ENCODE data around the gene NOP58.
"Not testable (repeated sequence)": the region's sequence is repeated elsewhere in the genome, so short reads cannot be mapped to it uniquely, and the experiment has no call there.

NOP58 gene

GRCh38 chr2:202269585-202269984 is 4.0 kb downstream of the NOP58 start:
- H3K9ac ChIP-seq (ENCODE audit: low read length): no peak overlapping the region
- H3K27ac ChIP-seq (ENCODE audit: low read length): no peak overlapping the region
- H3F3A ChIP-seq (ENCODE audit: insufficient read depth, low read length): no peaks in the 10 kb centered on the region

DNA sequence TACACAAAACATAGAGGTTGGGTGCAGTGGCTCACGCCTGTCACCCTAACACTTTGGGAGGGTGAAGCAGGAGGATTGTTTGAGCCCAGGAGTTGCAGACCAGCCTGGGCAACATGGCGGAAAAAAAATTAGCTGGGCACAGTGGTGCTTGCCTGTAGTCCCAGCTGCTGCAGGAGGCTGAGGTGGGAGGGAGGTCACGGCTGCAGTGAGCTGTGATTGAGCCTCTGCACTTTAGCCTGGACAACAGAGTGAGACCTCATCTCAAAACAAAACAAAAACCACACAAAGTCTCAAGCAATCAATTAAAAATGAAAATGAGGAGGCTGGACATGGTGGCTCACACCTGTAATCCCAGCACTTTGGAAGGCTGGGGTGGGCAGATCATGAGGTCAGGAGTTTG is 4.9 kb downstream of the NOP58 start:
- H3K9ac ChIP-seq (ENCODE audit: low read length): no peak overlapping the region
- 0 out of 2 replicates have a peak, but pooled peaks cover 9% of the 10 kb centered on the region for H3K4me1 ChIP-seq (ENCODE audit: low read length)
- no peak overlapping the region for H3K4me3 ChIP-seq (ENCODE audit: low read length)
- DNase-seq: no peak
- no peaks in the 10 kb centered on the region for H3K27me3 ChIP-seq (replicated peaks; ENCODE audit: insufficient read depth, low read length)
- H4K20me1 ChIP-seq (ENCODE audit: insufficient read depth, low read length): peaks cover 85% of the 10 kb centered on the region
- H3K9me3 ChIP-seq (replicated peaks; ENCODE audit: insufficient read depth, low read length): no peaks in the 10 kb centered on the region
- no peak for TF ChIP-seq EZH2phosphoT487 (IDR thresholded peaks at IDR 0.05; ENCODE audit: low read length)
- no peak for TF ChIP-seq CTCF (IDR thresholded peaks at IDR 0.05; ENCODE audit: low read length)
- TF ChIP-seq EZH2 (optimal IDR thresholded peaks at IDR 0.05; ENCODE audit: low read depth, low read length): no peak
- H3K4me2 ChIP-seq (ENCODE audit: low read depth, low read length): 0 out of 2 replicates have a peak overlapping the region, but pooled peaks have one; percentile 5
- no peaks in the 10 kb centered on the region for H3F3A ChIP-seq (ENCODE audit: insufficient read depth, low read length)
- no peak overlapping the region for H2AFZ ChIP-seq (ENCODE audit: low read length)
- peaks cover 100% of the 10 kb centered on the region for H3K79me2 ChIP-seq (ENCODE audit: low read length)
- H3K36me3 ChIP-seq (replicated peaks; ENCODE audit: insufficient read depth, low read length): peaks cover 8% of the 10 kb centered on the region
- no peaks in the 10 kb centered on the region for H3K9me2 ChIP-seq (replicated peaks; ENCODE audit: insufficient read depth, low read length)
- no peak overlapping the region for H3K27ac ChIP-seq (ENCODE audit: low read length)

More at GRCh38 chr2:202269585-202269984, 4.0 kb downstream of the NOP58 start:
- Histone ChIP-seq H3K4me2 (ENCODE audit: low read depth, low read length) (no peak overlapping the region), H3K9me3 (replicated peaks; ENCODE audit: insufficient read depth, low read length) (no peaks in the 10 kb centered on the region), H3K4me3 (ENCODE audit: low read length) (no peak overlapping the region), H3K9me2 (replicated peaks; ENCODE audit: insufficient read depth, low read length) (no peaks in the 10 kb centered on the region), H3K4me1 (ENCODE audit: low read length) (0 out of 2 replicates have a peak, but pooled peaks cover 9% of the 10 kb centered on the region), H3K27me3 (replicated peaks; ENCODE audit: insufficient read depth, low read length) (no peaks in the 10 kb centered on the region), H3K36me3 (replicated peaks; ENCODE audit: insufficient read depth, low read length) (peaks cover 3% of the 10 kb centered on the region; the same call in 1 of the 2 replicates), H2AFZ (ENCODE audit: low read length) (no peak overlapping the region), H4K20me1 (ENCODE audit: insufficient read depth, low read length) (peaks cover 76% of the 10 kb centered on the region), H3K79me2 (ENCODE audit: low read length) (peaks cover 91% of the 10 kb centered on the region)
- TF ChIP-seq EZH2phosphoT487 (IDR thresholded peaks at IDR 0.05; ENCODE audit: low read length): no peak
- no peak for TF ChIP-seq EZH2 (optimal IDR thresholded peaks at IDR 0.05; ENCODE audit: low read depth, low read length)
- TF ChIP-seq CTCF (IDR thresholded peaks at IDR 0.05; ENCODE audit: low read length): no peak
- peak; percentile 19 for DNase-seq

- not testable (repeated sequence) for DNase-seq
Observed at GRCh38 chr2:202276078-202276720, 10.6 kb downstream of the NOP58 start.

More at GRCh38 chr2:202276078-202276720, 10.6 kb downstream of the NOP58 start:
- not testable (repeated sequence) for H3K4me3 ChIP-seq (ENCODE audit: low read length); H3K27me3 ChIP-seq (replicated peaks; ENCODE audit: insufficient read depth, low read length); H2AFZ ChIP-seq (ENCODE audit: low read length); H3K27ac ChIP-seq (ENCODE audit: low read length); H3K9me3 ChIP-seq (replicated peaks; ENCODE audit: insufficient read depth, low read length); H3K4me1 ChIP-seq (ENCODE audit: low read length); H3F3A ChIP-seq (ENCODE audit: insufficient read depth, low read length); H3K9me2 ChIP-seq (replicated peaks; ENCODE audit: insufficient read depth, low read length); H3K9ac ChIP-seq (ENCODE audit: low read length); H3K4me2 ChIP-seq (ENCODE audit: low read depth, low read length)
- peaks cover 39% of the 10 kb centered on the region for H3K36me3 ChIP-seq (replicated peaks; ENCODE audit: insufficient read depth, low read length)
- H4K20me1 ChIP-seq (ENCODE audit: insufficient read depth, low read length): peaks cover 78% of the 10 kb centered on the region
- peaks cover 98% of the 10 kb centered on the region for H3K79me2 ChIP-seq (ENCODE audit: low read length)

Data from MM.1S (cell line).